ENCODE measurements around the gene SAMD4B. TPM values are rescaled to one million over a fixed set of nuclear protein-coding genes. Genes with fewer than 3 reads are reported as not detected.

The SAMD4B gene
- total RNA-seq, 1 experiment from 2014 or later, result 80.4 TPM

GRCh38 chr19:39341129-39341718 is 997 bp upstream of the SAMD4B start:
- H3K27me3 ChIP-seq (ENCODE audit: low read length), result no peaks in the 10 kb centered on the region
- no peaks in the 10 kb centered on the region for H3K36me3 ChIP-seq (ENCODE audit: low read depth, low read length)
- TF ChIP-seq EZH2 (IDR thresholded peaks at IDR 0.05; ENCODE audit: low read length, unreplicated experiment) (no peak), EZH2phosphoT487 (IDR thresholded peaks at IDR 0.05; ENCODE audit: borderline replicate concordance, low read length) (no peak), CTCF (conservative IDR thresholded peaks at IDR 0.05; ENCODE audit: low read depth, low read length) (no peak)
- peaks cover 12% of the 10 kb centered on the region for H3K4me1 ChIP-seq (ENCODE audit: insufficient read depth, low read length)
- peak overlapping the region; percentile 71 for H3K9ac ChIP-seq (ENCODE audit: low read length)
- H3K79me2 ChIP-seq (ENCODE audit: low read length), result peaks cover 40% of the 10 kb centered on the region
- H3K27ac ChIP-seq (ENCODE audit: low read length), result no peak overlapping the region
- peak; percentile 12 for ATAC-seq
- H3K9me3 ChIP-seq (ENCODE audit: low read length), result no peaks in the 10 kb centered on the region
- intact Hi-C loops (cut with micrococcal nuclease), result no loop called here
- peak overlapping the region; percentile 89 for H2AFZ ChIP-seq (ENCODE audit: low read length)
- CTCF ChIA-PET, result no interaction called here
- H3F3A ChIP-seq (ENCODE audit: low read length, unreplicated experiment), result no peaks in the 10 kb centered on the region
- DNase-seq, result peak; percentile 9
- no TSS peak for BruUV-seq (replicated peaks)
- peak overlapping the region; percentile 76 for H3K4me3 ChIP-seq (ENCODE audit: low read length)
- no peaks in the 10 kb centered on the region for H3K9me2 ChIP-seq (replicated peaks; ENCODE audit: low read length)
- no peaks in the 10 kb centered on the region for H4K20me1 ChIP-seq (ENCODE audit: low read length)
- POLR2A ChIA-PET (ENCODE audit: unreplicated experiment), result no interaction called here
- H3K4me2 ChIP-seq (ENCODE audit: low read length), result peak overlapping the region; percentile 85

- Histone ChIP-seq H3K4me1 (ENCODE audit: insufficient read depth, low read length) (peaks cover 12% of the 10 kb centered on the region), H3K27ac (ENCODE audit: low read length) (no peak overlapping the region), H2AFZ (ENCODE audit: low read length) (no peak overlapping the region), H3K27me3 (ENCODE audit: low read length) (no peaks in the 10 kb centered on the region), H3K79me2 (ENCODE audit: low read length) (peaks cover 51% of the 10 kb centered on the region), H4K20me1 (ENCODE audit: low read length) (no peaks in the 10 kb centered on the region), H3K4me2 (ENCODE audit: low read length) (peak overlapping the region; percentile 91), H3K36me3 (ENCODE audit: low read depth, low read length) (no peaks in the 10 kb centered on the region; the same call in 1 of the 2 replicates), H3K9me3 (ENCODE audit: low read length) (no peaks in the 10 kb centered on the region), H3F3A (ENCODE audit: low read length, unreplicated experiment) (no peaks in the 10 kb centered on the region), H3K9ac (ENCODE audit: low read length) (peak overlapping the region; percentile 90), H3K4me3 (ENCODE audit: low read length) (peak overlapping the region; percentile 79), H3K9me2 (replicated peaks; ENCODE audit: low read length) (no peaks in the 10 kb centered on the region)
- intact Hi-C loops (cut with micrococcal nuclease), result no loop called here
- ATAC-seq (no peak), DNase-seq (no peak)
- ChIA-PET POLR2A (ENCODE audit: unreplicated experiment) (interaction anchor here (0.6 to 0.7 kb wide), 3 partner anchors 55 to 349 kb away, joined by 3 to 4 read pairs (median 3); no protein-coding TSS in a partner anchor), CTCF (interaction anchor here (0.7 kb wide), 1 partner anchor 628 kb away, joined by 3 read pairs; no protein-coding TSS in a partner anchor)
- no peak for TF ChIP-seq CTCF (conservative IDR thresholded peaks at IDR 0.05; ENCODE audit: low read depth, low read length)
- no peak for TF ChIP-seq EZH2phosphoT487 (IDR thresholded peaks at IDR 0.05; ENCODE audit: borderline replicate concordance, low read length)
- TF ChIP-seq EZH2 (IDR thresholded peaks at IDR 0.05; ENCODE audit: low read length, unreplicated experiment), result no peak
- BruUV-seq (replicated peaks), result no TSS peak
Observed at GRCh38 chr19:39342647-39343305, 555 bp downstream of the SAMD4B start.

GRCh38 chr19:39345956-39346355 is 3.7 kb downstream of the SAMD4B start:
- H3K9me3 ChIP-seq (ENCODE audit: low read length), result no peaks in the 10 kb centered on the region
- no peak overlapping the region for H3K4me2 ChIP-seq (ENCODE audit: low read length)
- DNase-seq (no peak), ATAC-seq (no peak)
- no peaks in the 10 kb centered on the region for H3K27me3 ChIP-seq (ENCODE audit: low read length)
- H3K4me3 ChIP-seq (ENCODE audit: low read length), result no peak overlapping the region
- H3K9ac ChIP-seq (ENCODE audit: low read length), result no peak overlapping the region
- H3K79me2 ChIP-seq (ENCODE audit: low read length), result peaks cover 47% of the 10 kb centered on the region
- no peaks in the 10 kb centered on the region for H4K20me1 ChIP-seq (ENCODE audit: low read length)
- H3K27ac ChIP-seq (ENCODE audit: low read length), result no peak overlapping the region
- H3K36me3 ChIP-seq (ENCODE audit: low read depth, low read length), result no peaks in the 10 kb centered on the region; the same call in 1 of the 2 replicates
- TF ChIP-seq EZH2 (IDR thresholded peaks at IDR 0.05; ENCODE audit: low read length, unreplicated experiment) (no peak), EZH2phosphoT487 (IDR thresholded peaks at IDR 0.05; ENCODE audit: borderline replicate concordance, low read length) (no peak), CTCF (conservative IDR thresholded peaks at IDR 0.05; ENCODE audit: low read depth, low read length) (no peak)
- ChIA-PET CTCF (no interaction called here), POLR2A (ENCODE audit: unreplicated experiment) (no interaction called here)
- no TSS peak for BruUV-seq (replicated peaks)
- intact Hi-C loops (cut with micrococcal nuclease), result no loop called here
- no peaks in the 10 kb centered on the region for H3K9me2 ChIP-seq (replicated peaks; ENCODE audit: low read length)
- peaks cover 8% of the 10 kb centered on the region for H3K4me1 ChIP-seq (ENCODE audit: insufficient read depth, low read length)
- no peaks in the 10 kb centered on the region for H3F3A ChIP-seq (ENCODE audit: low read length, unreplicated experiment)
- H2AFZ ChIP-seq (ENCODE audit: low read length), result no peak overlapping the region

Measured in PC-3 (cell line).